Large intestine (tissue), 3 donors: ENCODE measurements around the gene TBC1D19. TPM values are rescaled to one million over a fixed set of nuclear protein-coding genes. Genes with fewer than 3 reads are reported as not detected.
"Not testable (repeated sequence)": the region's sequence is repeated elsewhere in the genome, so short reads cannot be mapped to it uniquely, and the experiment has no call there.

Experiments
- DNase-seq, 2 donors: peaks; one replicate each; pipeline versions ENCODE4 v3.0.0 to v3.0.0-alpha.2; 2013
- H3K27ac ChIP-seq: one replicate; pipeline ENCODE4 v1.5.1; 2013; ENCODE audit warnings: low read length
- H3K27me3 ChIP-seq: 2 replicates; pipeline ENCODE4 v1.6.1; 2013; ENCODE audit warnings: low read length; ENCODE audit not compliant: control insufficient read depth, insufficient read depth
- H3K36me3 ChIP-seq: 2 replicates; pipeline ENCODE4 v1.6.1; 2013; ENCODE audit warnings: low read length; ENCODE audit not compliant: control insufficient read depth, insufficient read depth
- H3K4me1 ChIP-seq: one replicate; pipeline ENCODE4 v1.6.1; 2013; ENCODE audit warnings: low read length; ENCODE audit not compliant: control insufficient read depth, insufficient read depth
- H3K4me3 ChIP-seq: one replicate; pipeline ENCODE4 v1.5.1; 2013; ENCODE audit warnings: low read length
- H3K9me3 ChIP-seq: one replicate; pipeline ENCODE4 v1.6.1; 2013; ENCODE audit warnings: mild to moderate bottlenecking, low read depth, low read length, moderate library complexity; ENCODE audit not compliant: control insufficient read depth
- WGBS: methylation state at CpG from one replicate; pipeline ENCODE4 v1.1.5; 2013; ENCODE audit warnings: low lambda C conversion rate; ENCODE audit not compliant: insufficient coverage; 5-methylcytosine and 5-hydroxymethylcytosine counted together
- polyA plus RNA-seq: library from polyadenylated mRNA; unstranded; fragments of 120-200 nt; gene quantifications from one replicate; pipeline ENCODE4 v1.2.1, GENCODE V29; 2013

Gene TBC1D19
- polyA plus RNA-seq, 1 donor: 8.6 TPM

DNA sequence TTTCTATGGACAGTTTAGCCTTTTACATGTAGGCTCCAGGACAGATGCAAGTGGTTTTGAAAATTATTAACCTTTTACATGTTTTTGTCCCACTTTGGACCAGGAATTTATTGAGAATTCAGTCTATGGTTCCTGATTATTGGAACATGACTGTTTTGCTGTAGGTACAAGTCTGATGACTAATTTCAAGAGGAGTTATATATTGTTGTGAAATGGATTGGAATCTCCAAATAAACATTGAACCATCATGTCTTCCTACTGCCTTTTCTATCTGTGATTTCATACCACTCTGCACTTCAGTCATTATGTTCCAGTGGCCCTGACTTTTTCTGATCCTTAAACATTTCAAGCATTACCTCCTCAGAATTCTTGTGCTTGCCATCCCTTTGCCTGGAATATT, 35.9 kb downstream of the TBC1D19 start:
- no peaks in the 10 kb centered on the region for H3K4me1 ChIP-seq
- H3K27ac ChIP-seq: no peak overlapping the region
- H3K4me3 ChIP-seq: no peak overlapping the region
- no peak for DNase-seq
- peaks cover 4% of the 10 kb centered on the region for H3K36me3 ChIP-seq
- H3K27me3 ChIP-seq: no peaks in the 10 kb centered on the region
- H3K9me3 ChIP-seq: no peaks in the 10 kb centered on the region

DNA sequence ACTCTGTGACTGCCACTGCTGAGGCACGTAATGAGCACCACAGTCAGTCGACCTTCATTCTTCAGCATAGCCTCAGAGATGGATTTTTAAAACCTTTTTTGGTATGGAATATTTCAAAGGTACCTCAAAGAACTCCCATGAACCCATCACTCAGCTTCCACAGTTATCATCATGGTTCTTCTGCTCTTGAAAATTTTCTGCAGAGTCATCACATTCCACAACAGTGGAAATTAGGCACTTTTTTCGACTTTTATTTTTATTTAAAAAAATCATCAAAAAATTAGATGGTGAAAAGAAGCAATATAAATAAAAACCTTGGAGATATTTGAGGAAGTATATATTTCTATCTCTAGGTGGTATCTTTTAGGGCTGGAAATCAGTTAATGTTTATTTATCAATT, 37.5 kb downstream of the TBC1D19 start:
- 100% methylated on average over 1 of the region's 3 CpGs for WGBS
- peaks cover 4% of the 10 kb centered on the region for H3K36me3 ChIP-seq
- no peak overlapping the region for H3K4me3 ChIP-seq
- no peaks in the 10 kb centered on the region for H3K4me1 ChIP-seq
- H3K27ac ChIP-seq: no peak overlapping the region
- DNase-seq: no peak
- H3K27me3 ChIP-seq: no peaks in the 10 kb centered on the region
- no peaks in the 10 kb centered on the region for H3K9me3 ChIP-seq

DNA sequence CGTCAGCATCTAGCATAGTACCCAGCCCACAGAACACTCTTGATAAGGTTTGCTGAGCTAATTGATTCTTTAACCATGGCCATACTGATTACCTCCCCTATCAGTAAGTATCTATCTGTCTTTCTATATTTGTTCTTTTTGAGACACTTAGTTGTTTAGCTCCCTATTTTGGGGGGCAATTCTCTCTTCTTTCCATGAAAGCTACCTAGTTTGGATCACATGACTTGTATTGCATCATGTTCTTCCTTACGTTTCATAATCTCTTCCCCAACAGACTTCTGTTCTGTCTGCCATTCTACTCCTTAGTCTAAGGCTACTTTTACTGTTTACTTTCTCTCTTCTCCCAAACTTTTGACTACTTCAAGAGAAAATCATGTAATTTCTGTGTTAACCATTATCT, 39.0 kb downstream of the TBC1D19 start:
- WGBS: 48% methylated on average over 2 of the region's 2 CpGs
- no peak for DNase-seq

DNA sequence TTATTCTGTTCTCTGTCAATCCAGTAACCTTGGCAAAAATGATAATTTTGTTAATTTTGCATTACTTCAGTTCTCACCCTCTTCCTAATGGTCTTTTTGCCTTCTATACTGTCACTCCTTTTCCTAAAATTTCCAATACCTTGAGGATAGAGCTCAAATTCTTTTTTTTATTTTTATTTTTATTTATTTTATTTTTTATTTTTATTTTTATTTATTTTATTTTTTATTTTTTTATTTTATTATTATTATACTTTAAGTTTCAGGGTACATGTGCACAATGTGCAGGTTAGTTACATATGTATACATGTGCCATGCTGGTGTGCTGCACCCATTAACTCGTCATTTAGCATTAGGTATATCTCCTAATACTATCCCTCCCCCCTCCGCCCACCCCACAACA, 42.8 kb downstream of the TBC1D19 start:
- H3K27me3 ChIP-seq, H3K36me3 ChIP-seq, DNase-seq, H3K27ac ChIP-seq, H3K9me3 ChIP-seq, H3K4me3 ChIP-seq, H3K4me1 ChIP-seq: not testable (repeated sequence)
- no CpG with 5 or more reads among the region's 2 CpGs for WGBS

More for the DNA sequence above, 39.0 kb downstream of the TBC1D19 start:
- Histone ChIP-seq H3K9me3 (no peaks in the 10 kb centered on the region), H3K27ac (no peak overlapping the region), H3K4me1 (no peaks in the 10 kb centered on the region), H3K27me3 (no peaks in the 10 kb centered on the region), H3K4me3 (no peak overlapping the region), H3K36me3 (peaks cover 2% of the 10 kb centered on the region)

DNA sequence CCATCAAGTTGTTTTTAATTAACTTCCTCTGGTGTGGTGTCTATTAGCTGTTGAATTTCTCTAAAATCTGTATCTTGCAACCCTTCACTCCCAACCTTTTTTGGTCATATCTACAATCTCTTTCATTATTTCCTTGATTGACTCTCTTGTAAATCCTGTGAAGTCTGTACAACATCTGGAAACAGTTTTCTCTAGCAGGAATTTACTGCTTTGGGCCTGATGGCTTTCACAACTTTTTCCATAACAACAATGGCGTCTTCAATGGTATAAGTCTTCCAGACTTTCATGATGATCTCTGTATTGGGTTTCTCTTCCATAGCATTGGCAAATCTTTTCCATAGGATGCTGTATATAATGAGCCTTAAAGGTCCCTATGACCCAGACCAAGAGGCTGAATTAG, 49.0 kb downstream of the TBC1D19 start:
- no peak for DNase-seq
- Histone ChIP-seq H3K9me3 (no peaks in the 10 kb centered on the region), H3K27ac (no peak overlapping the region), H3K4me3 (no peak overlapping the region), H3K27me3 (no peaks in the 10 kb centered on the region), H3K4me1 (no peaks in the 10 kb centered on the region), H3K36me3 (peaks cover 8% of the 10 kb centered on the region)
- no CpG with 5 or more reads among the region's 1 CpG for WGBS

DNA sequence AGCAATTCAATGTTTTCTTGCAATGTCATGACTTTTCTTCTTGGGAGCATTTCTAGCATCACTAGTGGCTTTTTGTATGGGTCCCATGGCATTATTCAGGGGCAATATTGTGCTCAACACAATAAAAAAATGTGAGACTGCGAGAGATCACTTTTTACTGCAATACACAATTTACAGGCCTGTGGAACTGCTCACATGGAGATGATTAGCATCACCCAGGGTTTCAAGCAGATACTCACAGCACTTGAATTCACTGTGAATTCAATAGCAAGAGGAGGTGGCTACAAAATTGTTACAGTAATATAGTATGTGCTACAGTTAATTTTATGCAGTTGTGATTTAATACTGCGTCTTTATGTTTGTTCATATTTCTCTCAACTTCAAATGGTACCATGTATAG, 50.4 kb downstream of the TBC1D19 start:
- Histone ChIP-seq H3K27ac (no peak overlapping the region), H3K4me3 (no peak overlapping the region), H3K27me3 (no peaks in the 10 kb centered on the region), H3K36me3 (peaks cover 12% of the 10 kb centered on the region), H3K9me3 (no peaks in the 10 kb centered on the region), H3K4me1 (no peaks in the 10 kb centered on the region)
- WGBS: no CpG with 5 or more reads among the region's 2 CpGs
- DNase-seq: no peak

DNA sequence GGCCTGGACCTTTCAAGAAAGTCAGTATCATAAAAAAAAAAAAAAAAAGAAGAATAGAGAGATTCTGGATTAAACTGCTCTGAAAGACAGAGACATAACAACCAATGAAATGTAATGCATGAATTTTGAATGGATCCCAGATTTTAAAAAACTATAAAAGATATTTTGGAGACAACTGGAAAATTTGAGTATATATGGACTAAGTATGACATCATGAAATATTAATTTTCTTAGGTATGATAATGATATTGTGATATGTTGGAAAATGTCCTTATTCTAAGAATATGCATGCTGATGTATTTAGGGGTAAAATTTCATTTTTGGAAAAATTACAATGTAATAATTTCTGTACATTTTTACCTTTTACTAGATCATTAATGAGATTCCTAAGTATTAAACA, 52.6 kb downstream of the TBC1D19 start:
- Histone ChIP-seq H3K4me1 (no peaks in the 10 kb centered on the region), H3K9me3 (peaks cover 2% of the 10 kb centered on the region), H3K27ac (no peak overlapping the region), H3K36me3 (peaks cover 19% of the 10 kb centered on the region), H3K27me3 (no peaks in the 10 kb centered on the region), H3K4me3 (no peak overlapping the region)
- DNase-seq: no peak

DNA sequence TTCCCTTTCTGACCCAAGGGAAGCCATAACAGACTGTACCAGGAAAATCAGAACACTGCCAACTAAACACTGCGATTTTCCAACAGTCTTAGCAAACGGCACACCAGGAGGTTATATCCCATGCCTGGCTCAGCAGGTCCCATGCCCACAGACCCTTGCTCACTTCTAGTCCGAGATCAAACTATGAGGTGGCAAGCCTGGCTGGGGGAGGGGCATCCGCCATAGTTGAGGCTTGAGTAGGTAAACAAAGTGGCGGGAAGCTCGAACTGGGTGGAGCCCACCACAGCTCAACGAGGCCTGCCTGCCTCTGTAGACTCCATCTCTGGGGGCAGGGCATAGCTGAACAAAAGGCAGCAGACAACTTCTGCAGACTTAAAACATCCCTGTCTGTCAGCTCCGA, 56.8 kb downstream of the TBC1D19 start:
- not testable (repeated sequence) for H3K27me3 ChIP-seq, H3K9me3 ChIP-seq, DNase-seq, H3K4me3 ChIP-seq, H3K4me1 ChIP-seq, H3K27ac ChIP-seq
- no CpG with 5 or more reads among the region's 8 CpGs for WGBS
- H3K36me3 ChIP-seq: peaks cover 14% of the 10 kb centered on the region

DNA sequence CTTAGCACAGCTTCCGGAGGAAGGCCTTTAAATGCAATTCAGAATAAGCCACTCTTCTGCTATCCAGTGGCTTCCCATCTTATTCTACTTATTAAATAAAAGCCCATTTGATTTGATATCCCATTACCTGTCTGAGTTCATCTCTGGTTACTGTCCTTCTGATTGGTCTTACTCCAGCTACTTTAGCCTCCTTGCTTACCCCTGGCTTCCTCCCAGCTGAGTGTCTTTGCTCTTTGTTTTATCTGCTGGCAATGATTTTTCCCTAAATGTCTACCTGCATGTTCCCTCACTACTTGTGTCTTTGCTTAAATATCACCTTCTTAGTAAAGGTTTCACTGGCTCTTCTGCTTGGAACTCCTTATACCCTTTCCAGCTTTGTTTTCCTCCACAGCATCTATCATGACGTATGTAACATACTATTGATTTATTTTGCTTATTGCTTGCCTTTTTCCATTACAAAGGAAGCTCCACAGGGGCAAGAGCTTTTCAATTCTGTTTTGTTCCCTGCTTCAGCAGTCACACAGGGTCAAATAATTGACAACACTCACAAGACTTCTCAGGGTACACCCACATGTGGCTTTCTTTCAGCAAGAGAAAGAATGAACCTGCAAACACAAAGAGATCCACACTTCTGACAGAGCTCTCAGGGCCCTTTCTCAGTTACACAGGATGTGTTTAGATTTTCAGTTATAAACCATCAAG, 63.8 kb downstream of the TBC1D19 start:
- Histone ChIP-seq H3K9me3 (no peaks in the 10 kb centered on the region), H3K27me3 (no peaks in the 10 kb centered on the region), H3K4me3 (no peak overlapping the region), H3K27ac (no peak overlapping the region), H3K4me1 (no peaks in the 10 kb centered on the region), H3K36me3 (no peaks in the 10 kb centered on the region)
- DNase-seq: no peak
- 100% methylated on average over 1 of the region's 2 CpGs for WGBS

DNA sequence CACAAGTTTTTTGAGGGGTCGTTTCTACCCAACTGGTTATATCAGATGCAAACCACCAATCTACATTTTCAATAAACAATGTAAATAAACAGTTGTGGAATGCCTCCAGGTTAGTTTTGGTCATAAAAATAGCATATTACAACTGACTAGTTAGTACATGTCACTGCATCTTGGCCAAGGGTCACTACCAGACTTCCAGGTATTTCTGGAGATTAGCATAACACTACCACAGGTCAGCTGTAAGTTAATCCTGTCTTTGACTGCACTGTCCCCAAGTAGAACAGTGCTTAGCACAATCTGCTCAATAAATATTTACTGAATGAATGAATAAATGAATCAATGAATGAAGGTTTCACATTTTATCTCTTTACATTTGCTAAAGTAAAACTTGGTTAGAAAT, 64.4 kb downstream of the TBC1D19 start:
- no peaks in the 10 kb centered on the region for H3K27me3 ChIP-seq
- H3K27ac ChIP-seq: no peak overlapping the region
- no peaks in the 10 kb centered on the region for H3K36me3 ChIP-seq
- no peaks in the 10 kb centered on the region for H3K9me3 ChIP-seq
- DNase-seq: no peak
- no CpG with 5 or more reads among the region's 1 CpG for WGBS
- H3K4me3 ChIP-seq: no peak overlapping the region
- H3K4me1 ChIP-seq: no peaks in the 10 kb centered on the region

DNA sequence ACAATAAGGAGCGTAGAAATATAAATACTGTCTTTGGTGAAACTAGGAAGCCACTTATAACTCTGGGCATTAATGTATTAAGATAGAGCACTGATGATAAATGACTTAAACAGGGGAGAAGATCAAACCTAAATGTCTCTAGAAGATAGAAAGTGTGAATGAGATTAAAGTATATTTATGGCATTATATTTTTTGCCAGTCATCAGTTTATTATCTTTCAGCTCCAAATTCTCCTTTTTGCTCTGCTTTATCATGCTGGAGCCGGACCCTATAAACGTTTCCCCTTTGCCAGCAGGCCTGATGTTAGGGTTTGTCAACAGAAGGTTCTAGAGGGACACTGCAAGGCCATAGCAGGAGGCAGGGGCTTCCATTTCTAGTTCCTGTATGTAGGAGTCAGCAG, 76.4 kb downstream of the TBC1D19 start:
- WGBS: no CpG with 5 or more reads among the region's 3 CpGs

More for the DNA sequence above, 76.4 kb downstream of the TBC1D19 start:
- Histone ChIP-seq H3K27ac (no peak overlapping the region), H3K9me3 (no peaks in the 10 kb centered on the region), H3K27me3 (no peaks in the 10 kb centered on the region), H3K36me3 (peaks cover 16% of the 10 kb centered on the region), H3K4me3 (no peak overlapping the region), H3K4me1 (no peaks in the 10 kb centered on the region)
- no peak for DNase-seq
